A375 (cell line): ENCODE results near the gene ZNF382. TPM values are rescaled to one million over a fixed set of nuclear protein-coding genes. Genes with fewer than 3 reads are reported as not detected.

Source experiments
- total RNA-seq: library from RNA; depleted of rRNA; stranded (reverse); fragments of >200 nt; shearing (Covaris generic); gene quantifications from 2 replicates; pipeline ENCODE4 v1.2.3, GENCODE V29; 2014; rRNA removed

The ZNF382 gene
- 0.27 and 0.53 TPM in 2 replicates for total RNA-seq

DNA sequence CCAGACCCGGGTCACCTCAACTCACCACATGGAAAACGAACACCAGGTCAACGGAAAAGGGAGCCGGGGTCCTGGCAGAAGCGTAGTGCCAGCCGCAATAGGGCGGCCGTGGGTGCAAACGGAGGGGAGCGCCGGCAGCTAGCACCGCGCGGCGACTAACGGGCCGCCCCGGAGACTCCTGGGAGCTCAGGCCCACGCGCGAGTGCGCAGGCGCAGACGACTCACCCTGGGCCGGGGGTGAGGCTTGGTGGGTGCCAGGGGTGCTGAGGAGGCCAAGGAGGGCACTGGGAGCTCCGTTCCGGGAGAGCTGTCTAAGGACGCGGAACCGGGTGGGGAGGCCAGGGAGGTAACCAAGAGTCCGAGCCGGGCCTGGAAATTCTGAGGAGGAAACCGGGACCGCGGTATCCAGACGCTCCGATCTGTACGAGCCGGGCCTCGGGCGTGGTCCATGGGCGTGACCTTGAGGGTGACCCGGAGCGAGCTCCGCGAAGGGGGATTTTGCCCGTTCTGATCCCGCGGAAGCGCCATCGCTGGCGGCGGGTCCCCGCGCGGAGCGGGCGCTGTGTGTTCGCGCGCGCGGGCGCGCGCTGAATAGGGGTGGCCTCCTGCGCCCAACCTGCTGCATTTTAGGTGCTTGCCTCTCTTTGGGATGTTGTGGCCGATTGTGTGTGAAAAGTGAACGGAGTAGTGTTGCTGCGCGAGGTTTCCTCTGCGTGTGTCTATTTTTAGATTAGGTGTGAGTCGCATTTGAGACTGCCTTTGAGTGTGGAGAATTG is at the start of gene ZNF382:
TSS of gene ZNF382 (plus strand) at position 213 of the 776 bp plus-strand sequence. CDS start 4,602 bp downstream, outside the sequence.

GRCh38 chr19:36573020-36573894 is 31.9 kb upstream of the ZNF382 start, which contains the start of gene ZNF529:
ZNF529 (minus strand) TSS chr19:36573292; CDS start chr19:36572346, 946 bp downstream.

Other genes starting within 250 kb of the ZNF382 start
- 2.2 and 3.4 TPM in 2 replicates for gene ZFP14, start 226.1 kb upstream of the ZNF382 start, total RNA-seq
- 3.5 and 3.6 TPM in 2 replicates for gene ZFP82, start 186.7 kb upstream of the ZNF382 start, total RNA-seq
- 15.5 and 18.4 TPM in 2 replicates for gene ZNF566, start 115.8 kb upstream of the ZNF382 start, total RNA-seq
- 3.9 and 5.2 TPM in 2 replicates for gene ZNF260, start 77.0 kb upstream of the ZNF382 start, total RNA-seq
- gene ZNF529, start 32.0 kb upstream of the ZNF382 start, total RNA-seq: 6.4 and 9.1 TPM in 2 replicates
- 11.6 and 12.4 TPM in 2 replicates for gene ZNF461, start 61.5 kb downstream of the ZNF382 start, total RNA-seq
- gene ZNF567, start 82.3 kb downstream of the ZNF382 start, total RNA-seq: 3.7 and 4.5 TPM in 2 replicates
- 3.0 and 6.0 TPM in 2 replicates for gene ZNF850, start 167.5 kb downstream of the ZNF382 start, total RNA-seq
- gene ZNF790, start 233.1 kb downstream of the ZNF382 start, total RNA-seq: 1.3 and 3.4 TPM in 2 replicates
- 1.2 and 2.7 TPM in 2 replicates for gene ZNF345, start 245.6 kb downstream of the ZNF382 start, total RNA-seq